Astrocyte (in vitro differentiated cells and primary cell): Measurements from ENCODE around the gene PTPN22. TPM values are rescaled to one million over a fixed set of nuclear protein-coding genes. Genes with fewer than 3 reads are reported as not detected.

ENCODE experiments used
- DNase-seq: peaks from one replicate; pipeline ENCODE4 v3.0.0-alpha.2; 2010; ENCODE audit warnings: low read depth
- FAIRE-seq: peaks from 2 replicates; lab custom pipeline; 2011; peaks lifted over from hg19 to GRCh38; lab: Jason Lieb, UNC
- H2AFZ ChIP-seq: 2 replicates; pipeline ENCODE4 v1.6.0; 2012; ENCODE audit warnings: low read depth, low read length, inconsistent platforms
- H3K27ac ChIP-seq: 2 replicates; pipeline ENCODE4 v1.5.1; 2011; ENCODE audit warnings: low read depth, low read length, inconsistent platforms
- H3K27me3 ChIP-seq: 2 replicates; pipeline ENCODE4 v1.6.0; 2011; ENCODE audit warnings: low read length, inconsistent platforms; ENCODE audit not compliant: insufficient read depth
- H3K36me3 ChIP-seq: 2 replicates; pipeline ENCODE4 v1.5.1; 2011; ENCODE audit warnings: low read length, inconsistent platforms; ENCODE audit not compliant: insufficient read depth
- H3K4me1 ChIP-seq: 2 replicates; pipeline ENCODE4 v1.5.1; 2011; ENCODE audit warnings: low read length, inconsistent platforms; ENCODE audit not compliant: insufficient read depth
- H3K4me2 ChIP-seq: 2 replicates; pipeline ENCODE4 v1.6.0; 2012; ENCODE audit warnings: low read length, inconsistent platforms
- H3K4me3 ChIP-seq: 2 replicates; pipeline ENCODE4 v1.5.1; 2011; ENCODE audit warnings: low read depth, mild to moderate bottlenecking, low read length, inconsistent platforms; ENCODE audit not compliant: insufficient read depth
- H3K79me2 ChIP-seq: 2 replicates; pipeline ENCODE4 v1.6.0; 2012; ENCODE audit warnings: mild to moderate bottlenecking, low read length, inconsistent platforms; ENCODE audit not compliant: insufficient read depth
- H3K9ac ChIP-seq: 2 replicates; pipeline ENCODE4 v1.6.0; 2012; ENCODE audit warnings: mild to moderate bottlenecking, low read length, inconsistent platforms
- H3K9me3 ChIP-seq: 2 replicates; pipeline ENCODE4 v1.5.1; 2012; ENCODE audit warnings: low read depth, mild to moderate bottlenecking, low read length, inconsistent platforms; ENCODE audit not compliant: insufficient read depth
- H4K20me1 ChIP-seq: 2 replicates; pipeline ENCODE4 v1.6.0; 2012; ENCODE audit warnings: low read length, inconsistent platforms; ENCODE audit not compliant: insufficient read depth
- H3K27ac Mint-ChIP-seq: one replicate; pipeline ENCODE4 v1.8.0; 2021; ENCODE audit warnings: mild to moderate bottlenecking, mixed read lengths; ENCODE audit not compliant: unreplicated experiment
- H3K27me3 Mint-ChIP-seq: one replicate; pipeline ENCODE4 v1.8.0; 2021; ENCODE audit warnings: low read depth, mixed read lengths; ENCODE audit not compliant: unreplicated experiment
- H3K36me3 Mint-ChIP-seq: one replicate; pipeline ENCODE4 v1.8.0; 2021; ENCODE audit warnings: low read depth, mixed read lengths; ENCODE audit not compliant: unreplicated experiment
- H3K4me1 Mint-ChIP-seq: one replicate; pipeline ENCODE4 v1.8.0; 2021; ENCODE audit warnings: low read depth, mixed read lengths; ENCODE audit not compliant: unreplicated experiment
- H3K4me3 Mint-ChIP-seq: one replicate; pipeline ENCODE4 v1.8.0; 2021; ENCODE audit warnings: mild to moderate bottlenecking, moderate library complexity, mixed read lengths; ENCODE audit not compliant: unreplicated experiment
- H3K9me3 Mint-ChIP-seq: one replicate; pipeline ENCODE4 v1.8.0; 2021; ENCODE audit warnings: mild to moderate bottlenecking, mixed read lengths; ENCODE audit not compliant: unreplicated experiment
- CTCF ChIP-seq: IDR thresholded peaks from 2 replicates; pipeline ENCODE4 v1.5.1; 2011; ENCODE audit warnings: low read depth, mild to moderate bottlenecking, inconsistent platforms, low read length, moderate library complexity; ENCODE audit not compliant: insufficient read depth
- EZH2 ChIP-seq: IDR thresholded peaks from 2 replicates; pipeline ENCODE4 v1.6.1; 2012; ENCODE audit warnings: mild to moderate bottlenecking, low read length, inconsistent platforms; ENCODE audit not compliant: insufficient read depth
- total RNA-seq: library from RNA; stranded (reverse); gene quantifications from 2 replicates; pipeline ENCODE4 v1.2.1, GENCODE V29; 2021

Gene PTPN22
- total RNA-seq, 1 donor from 2014 or later = 1.3 TPM

GRCh38 chr1:113821916-113822315 lies 49.6 kb downstream of the PTPN22 start:
- H3K27ac Mint-ChIP-seq = no peak overlapping the region

GRCh38 chr1:113818578-113818977 lies 52.9 kb downstream of the PTPN22 start:
- no peaks in the 10 kb centered on the region for H3K36me3 Mint-ChIP-seq
- no peaks in the 10 kb centered on the region for H3K9me3 Mint-ChIP-seq
- Histone ChIP-seq H3K9me3 (no peaks in the 10 kb centered on the region), H3K4me3 (no peak overlapping the region), H2AFZ (no peak overlapping the region), H3K27ac (no peak overlapping the region), H3K36me3 (no peaks in the 10 kb centered on the region), H4K20me1 (no peaks in the 10 kb centered on the region), H3K9ac (no peak overlapping the region), H3K4me2 (no peak overlapping the region), H3K27me3 (no peaks in the 10 kb centered on the region), H3K79me2 (no peaks in the 10 kb centered on the region), H3K4me1 (no peaks in the 10 kb centered on the region)
- FAIRE-seq (no peak), DNase-seq (no peak)
- no peaks in the 10 kb centered on the region for H3K4me1 Mint-ChIP-seq
- TF ChIP-seq EZH2 = no peak
- no peak for TF ChIP-seq CTCF
- no peak overlapping the region for H3K27ac Mint-ChIP-seq
- H3K27me3 Mint-ChIP-seq = peaks cover 4% of the 10 kb centered on the region
- no peak overlapping the region for H3K4me3 Mint-ChIP-seq

More at GRCh38 chr1:113821916-113822315, 49.6 kb downstream of the PTPN22 start:
- no peaks in the 10 kb centered on the region for H3K9me3 ChIP-seq
- TF ChIP-seq CTCF (no peak), EZH2 (no peak)
- H3K36me3 ChIP-seq = no peaks in the 10 kb centered on the region
- Mint-ChIP-seq H3K9me3 (no peaks in the 10 kb centered on the region), H3K4me3 (no peak overlapping the region), H3K36me3 (no peaks in the 10 kb centered on the region), H3K4me1 (no peaks in the 10 kb centered on the region), H3K27me3 (peaks cover 4% of the 10 kb centered on the region)
- H3K79me2 ChIP-seq = no peaks in the 10 kb centered on the region
- H3K4me3 ChIP-seq = no peak overlapping the region
- DNase-seq = no peak
- H3K27ac ChIP-seq = no peak overlapping the region
- no peaks in the 10 kb centered on the region for H4K20me1 ChIP-seq
- no peak overlapping the region for H3K9ac ChIP-seq
- no peaks in the 10 kb centered on the region for H3K4me1 ChIP-seq
- H3K4me2 ChIP-seq = no peak overlapping the region
- H3K27me3 ChIP-seq = no peaks in the 10 kb centered on the region
- no peak for FAIRE-seq
- H2AFZ ChIP-seq = no peak overlapping the region

GRCh38 chr1:113813218-113813617 lies 58.3 kb downstream of the PTPN22 start:
- DNase-seq (no peak), FAIRE-seq (no peak)
- peaks cover 37% of the 10 kb centered on the region for H3K79me2 ChIP-seq
- no peaks in the 10 kb centered on the region for H3K36me3 Mint-ChIP-seq
- peaks cover 12% of the 10 kb centered on the region for H3K4me1 Mint-ChIP-seq
- no peak overlapping the region for H3K4me3 ChIP-seq
- H3K27ac Mint-ChIP-seq = no peak overlapping the region
- H3K4me2 ChIP-seq = peak overlapping the region; percentile 86
- peaks cover 10% of the 10 kb centered on the region for H3K4me1 ChIP-seq
- no peaks in the 10 kb centered on the region for H3K9me3 ChIP-seq
- peak overlapping the region; percentile 97 for H3K4me3 Mint-ChIP-seq
- H4K20me1 ChIP-seq = peaks cover 14% of the 10 kb centered on the region
- H3K27me3 Mint-ChIP-seq = no peaks in the 10 kb centered on the region
- no peaks in the 10 kb centered on the region for H3K36me3 ChIP-seq
- H3K9me3 Mint-ChIP-seq = no peaks in the 10 kb centered on the region
- H3K9ac ChIP-seq = no peak overlapping the region
- no peaks in the 10 kb centered on the region for H3K27me3 ChIP-seq
- no peak for TF ChIP-seq CTCF
- no peak for TF ChIP-seq EZH2
- H2AFZ ChIP-seq = no peak overlapping the region
- H3K27ac ChIP-seq = no peak overlapping the region
